HG02678 (cell line): ENCODE data around the gene OSCAR.
A peak's percentile ranks its signal among the peaks of the same experiment; 100 is the strongest.
"Not testable (repeated sequence)": the region's sequence is repeated elsewhere in the genome, so short reads cannot be mapped to it uniquely, and the experiment has no call there.

ENCODE experiments used
- ATAC-seq: cut with Tn5 transposase; IDR thresholded peaks from one replicate; pipeline ENCODE4 v1.9.1; 2021; ENCODE audit warnings: mild to moderate bottlenecking, moderate library complexity; ENCODE audit not compliant: unreplicated experiment

Gene OSCAR

GRCh38 chr19:54127688-54128440 lies 27.3 kb upstream of the OSCAR start:
- no peak for ATAC-seq

- ATAC-seq, result no peak
Observed at GRCh38 chr19:54125713-54126112, 25.1 kb upstream of the OSCAR start.

GRCh38 chr19:54124393-54124792 lies 23.8 kb upstream of the OSCAR start:
- no peak for ATAC-seq

GRCh38 chr19:54123682-54124081 lies 23.1 kb upstream of the OSCAR start:
- ATAC-seq, result no peak

- no peak for ATAC-seq
Observed at GRCh38 chr19:54121259-54121658, 20.7 kb upstream of the OSCAR start.

GRCh38 chr19:54115109-54116063 lies 14.8 kb upstream of the OSCAR start, which contains the start of the genes PRPF31 and TFPT:
Gene PRPF31 (plus strand): TSS chr19:54115754. CDS start chr19:54118279, 2,525 bp downstream.
Gene TFPT (minus strand): TSS chr19:54115657. CDS start chr19:54115269, 388 bp downstream.
- ATAC-seq, result peak; percentile 85

- ATAC-seq, result no peak
Observed at GRCh38 chr19:54114340-54115108, 13.9 kb upstream of the OSCAR start.

- no peak for ATAC-seq
Observed at GRCh38 chr19:54109651-54110050, 9.0 kb upstream of the OSCAR start.

GRCh38 chr19:54108496-54108895 lies 7.9 kb upstream of the OSCAR start:
- no peak for ATAC-seq

GRCh38 chr19:54107876-54108490 lies 7.4 kb upstream of the OSCAR start:
- no peak for ATAC-seq

GRCh38 chr19:54106716-54107115 lies 6.1 kb upstream of the OSCAR start:
- ATAC-seq, result no peak

- no peak for ATAC-seq
Observed at GRCh38 chr19:54105796-54106195, 5.2 kb upstream of the OSCAR start.

- ATAC-seq, result no peak
Observed at GRCh38 chr19:54104998-54105715, 4.6 kb upstream of the OSCAR start.

GRCh38 chr19:54102421-54103169 lies 2.0 kb upstream of the OSCAR start, which contains the start of gene NDUFA3:
Gene NDUFA3 (plus strand): TSS chr19:54102855. CDS start chr19:54102879, 24 bp downstream.
- peak; percentile 96 for ATAC-seq

GRCh38 chr19:54099903-54100255 lies 724 bp downstream of the OSCAR start:
- ATAC-seq, result not testable (repeated sequence)

- ATAC-seq, result no peak
Observed at GRCh38 chr19:54099190-54099902, 1.3 kb downstream of the OSCAR start.

- ATAC-seq, result no peak
Observed at GRCh38 chr19:54096617-54097106, 3.9 kb downstream of the OSCAR start.
